Measurements from ENCODE around the gene SMYD4. TPM values are rescaled to one million over a fixed set of nuclear protein-coding genes. Genes with fewer than 3 reads are reported as not detected.
"Not testable (repeated sequence)": the region's sequence is repeated elsewhere in the genome, so short reads cannot be mapped to it uniquely, and the experiment has no call there.

Gene SMYD4
- total and polyA plus RNA-seq, 10 of the 15 experiments (the other 5 are each of a cell fraction or from before 2014, with no cell fraction given): 2.1 to 18.8 (median 13.7) TPM

GRCh38 chr17:1797846-1798245, 31.9 kb downstream of the SMYD4 start:
- ChIA-PET CTCF (interaction anchor here (1.4 kb wide), 1 partner anchor 45 kb away, joined by 3 read pairs; no protein-coding TSS in a partner anchor), POLR2A (interaction anchor here (0.7 kb wide), 1 partner anchor 32 kb away, joined by 3 read pairs; the partner anchor contains the start of genes RPA1 and SMYD4), SMC1A (ENCODE audit: uncharacterized antibody, unreplicated experiment) (interaction anchor here (1.2 kb wide), 1 partner anchor 17 kb away, joined by 5 read pairs; no protein-coding TSS in a partner anchor), RAD21 (ENCODE audit: unreplicated experiment) (interaction anchor here (0.7 to 0.9 kb wide), 2 partner anchors 99 to 129 kb away, joined by 3 to 4 read pairs; no protein-coding TSS in a partner anchor)
- in situ Hi-C loops (cut with MboI); FAIRE-seq; H3K9me3 ChIP-seq (replicated peaks; ENCODE audit: control insufficient read depth, insufficient read depth, low read length); intact Hi-C loops (cut with micrococcal nuclease; ENCODE audit: unreplicated experiment); H3K4me2 ChIP-seq (ENCODE audit: control insufficient read depth, insufficient read depth); DNase-seq (ENCODE audit: low read depth, low spot score); ATAC-seq; BruUV-seq (replicated peaks); H2AFZ ChIP-seq (ENCODE audit: control insufficient read depth, low read depth, low read length); H3K79me2 ChIP-seq (ENCODE audit: control insufficient read depth, insufficient read depth, low read length); H3K9ac ChIP-seq (ENCODE audit: control insufficient read depth, insufficient read depth, low read length); H3K4me1 ChIP-seq (ENCODE audit: control insufficient read depth, insufficient read depth, low read length); H3K27me3 ChIP-seq (replicated peaks in 1 of 2; ENCODE audit: control insufficient read depth in 2 of 2, insufficient read depth in 2 of 2, low read length in 1 of 2); H3K4me3 ChIP-seq; H3K27ac ChIP-seq (ENCODE audit: control insufficient read depth, insufficient read depth); H4K20me1 ChIP-seq (ENCODE audit: control insufficient read depth, insufficient read depth): not testable (repeated sequence)
- peaks cover 7 to 16% of the 10 kb centered on the region in 2 experiments for H3K36me3 ChIP-seq (ENCODE audit: control insufficient read depth in 2 of 2, insufficient read depth in 2 of 2, low read length in 1 of 2)
- 97% methylated on average over 8 of the region's 8 CpGs for WGBS (ENCODE audit: insufficient coverage, insufficient replicate concordance, low lambda C conversion rate, missing lambda C conversion rate)

- no peaks in the 10 kb centered on the region for H3K9me3 ChIP-seq (replicated peaks; ENCODE audit: control insufficient read depth, insufficient read depth, low read length)
- no peak overlapping the region for H3K9ac ChIP-seq (ENCODE audit: control insufficient read depth, insufficient read depth, low read length)
- CTCF ChIA-PET: interaction anchor here (1.2 to 1.6 kb wide), 4 partner anchors 14 to 128 kb away, joined by 3 to 7 read pairs (median 3); no protein-coding TSS in a partner anchor
- no peaks in the 10 kb centered on the region for H3K27me3 ChIP-seq (replicated peaks in 1 of 2; ENCODE audit: control insufficient read depth in 2 of 2, insufficient read depth in 2 of 2, low read length in 1 of 2)
- FAIRE-seq (no peak), ATAC-seq (no peak), DNase-seq (ENCODE audit: low read depth, low spot score) (no peak)
- POLR2A ChIA-PET: interaction anchor here (0.7 kb wide), 1 partner anchor 33 kb away, joined by 3 read pairs; the partner anchor contains the start of genes RPA1 and SMYD4
- no peaks in the 10 kb centered on the region; the same call in 1 of the 2 replicates for H3K79me2 ChIP-seq (ENCODE audit: control insufficient read depth, insufficient read depth, low read length)
- H3K27ac ChIP-seq (ENCODE audit: control insufficient read depth, insufficient read depth): no peak overlapping the region
- H4K20me1 ChIP-seq (ENCODE audit: control insufficient read depth, insufficient read depth): no peaks in the 10 kb centered on the region
- BruUV-seq (replicated peaks): no TSS peak
- intact Hi-C loops (cut with micrococcal nuclease; ENCODE audit: unreplicated experiment): no loop called here
- H3K4me1 ChIP-seq (ENCODE audit: control insufficient read depth, insufficient read depth, low read length): no peaks in the 10 kb centered on the region
- peaks cover 7 to 16% of the 10 kb centered on the region in 2 experiments for H3K36me3 ChIP-seq (ENCODE audit: control insufficient read depth in 2 of 2, insufficient read depth in 2 of 2, low read length in 1 of 2)
- no peak overlapping the region for H3K4me3 ChIP-seq
- 67% methylated on average over 3 of the region's 3 CpGs for WGBS (ENCODE audit: insufficient coverage, insufficient replicate concordance, low lambda C conversion rate, missing lambda C conversion rate)
- in situ Hi-C loops (cut with MboI): no loop called here
- RAD21 ChIA-PET (ENCODE audit: unreplicated experiment): interaction anchor here (0.9 to 1.2 kb wide), 3 partner anchors 15 to 128 kb away, joined by 3 to 4 read pairs (median 4); no protein-coding TSS in a partner anchor
- H2AFZ ChIP-seq (ENCODE audit: control insufficient read depth, low read depth, low read length): no peak overlapping the region
- no peak overlapping the region for H3K4me2 ChIP-seq (ENCODE audit: control insufficient read depth, insufficient read depth)
- SMC1A ChIA-PET (ENCODE audit: uncharacterized antibody, unreplicated experiment): interaction anchor here (1.0 to 1.2 kb wide), 2 partner anchors 14 to 17 kb away, joined by 3 to 5 read pairs; no protein-coding TSS in a partner anchor
- no peak for TF ChIP-seq JUND (IDR thresholded peaks at IDR 0.05; ENCODE audit: low read depth, low read length)
- TF ChIP-seq CTCF (IDR thresholded peaks at IDR 0.05 in 2 of 3, conservative IDR thresholded peaks at IDR 0.05 in 1 of 3; ENCODE audit: control insufficient read depth in 2 of 3, extremely low read depth in 1 of 3, insufficient read depth in 1 of 3, low read depth in 3 of 3, low read length in 3 of 3): no peak
- TF ChIP-seq SP1 (IDR thresholded peaks at IDR 0.05; ENCODE audit: low read depth, low read length): no peak
- TF ChIP-seq IRF5 (IDR thresholded peaks at IDR 0.05; ENCODE audit: borderline replicate concordance): no peak
- TF ChIP-seq ZNF592 (IDR thresholded peaks at IDR 0.05): no peak
- TF ChIP-seq CBX5 (IDR thresholded peaks at IDR 0.05; ENCODE audit: low read depth): no peak
- TF ChIP-seq IKZF2 (IDR thresholded peaks at IDR 0.05): no peak
Observed at GRCh38 chr17:1797323-1797722, 32.4 kb downstream of the SMYD4 start.

Data from GM12878 (cell line).